ENCODE results near the gene ANKRD9.

ANKRD9 gene

DNA sequence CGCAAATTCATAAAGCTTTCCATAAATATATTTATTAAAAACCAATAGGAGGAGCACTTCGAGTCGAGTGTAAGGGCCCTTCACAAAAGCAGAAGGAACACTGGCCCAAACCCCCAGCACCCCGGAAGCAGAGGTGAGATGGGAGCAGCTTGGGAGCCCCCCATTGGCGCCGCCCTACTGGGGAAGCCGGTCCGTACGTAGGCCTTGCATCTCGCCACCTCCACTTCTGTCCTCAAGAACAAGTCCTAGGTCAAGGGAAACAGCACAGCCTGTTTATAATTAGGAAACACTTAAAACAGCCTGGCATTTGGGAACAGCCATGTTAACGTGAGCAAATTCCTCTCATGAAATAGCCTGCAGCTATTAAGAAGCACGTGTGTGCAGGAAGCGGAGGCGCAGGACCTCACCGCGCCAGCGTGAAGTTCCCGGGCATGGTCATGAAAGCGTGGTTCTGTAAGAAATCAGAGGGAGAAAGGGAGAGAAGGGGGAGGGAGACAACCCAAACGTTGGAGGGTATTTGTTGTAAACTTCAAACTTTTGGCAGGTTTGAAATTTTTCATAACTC, 7.7 kb downstream of the ANKRD9 start:
- peak overlapping the region; percentile 100 for H3K27ac ChIP-seq
- ChIA-PET CTCF (interaction anchor here (0.6 to 0.9 kb wide), 2 partner anchors 65 to 73 kb away, joined by 3 to 9 read pairs; no protein-coding TSS in a partner anchor), POLR2A (ENCODE audit: low non-redundant PET) (no interaction called here)
- TF ChIP-seq, protein P1, sequence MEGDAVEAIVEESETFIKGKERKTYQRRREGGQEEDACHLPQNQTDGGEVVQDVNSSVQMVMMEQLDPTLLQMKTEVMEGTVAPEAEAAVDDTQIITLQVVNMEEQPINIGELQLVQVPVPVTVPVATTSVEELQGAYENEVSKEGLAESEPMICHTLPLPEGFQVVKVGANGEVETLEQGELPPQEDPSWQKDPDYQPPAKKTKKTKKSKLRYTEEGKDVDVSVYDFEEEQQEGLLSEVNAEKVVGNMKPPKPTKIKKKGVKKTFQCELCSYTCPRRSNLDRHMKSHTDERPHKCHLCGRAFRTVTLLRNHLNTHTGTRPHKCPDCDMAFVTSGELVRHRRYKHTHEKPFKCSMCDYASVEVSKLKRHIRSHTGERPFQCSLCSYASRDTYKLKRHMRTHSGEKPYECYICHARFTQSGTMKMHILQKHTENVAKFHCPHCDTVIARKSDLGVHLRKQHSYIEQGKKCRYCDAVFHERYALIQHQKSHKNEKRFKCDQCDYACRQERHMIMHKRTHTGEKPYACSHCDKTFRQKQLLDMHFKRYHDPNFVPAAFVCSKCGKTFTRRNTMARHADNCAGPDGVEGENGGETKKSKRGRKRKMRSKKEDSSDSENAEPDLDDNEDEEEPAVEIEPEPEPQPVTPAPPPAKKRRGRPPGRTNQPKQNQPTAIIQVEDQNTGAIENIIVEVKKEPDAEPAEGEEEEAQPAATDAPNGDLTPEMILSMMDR (conservative IDR thresholded peaks at IDR 0.05; ENCODE audit: low read depth): no peak
- DNase-seq (ENCODE audit: low spot score): no peak

- H3K27ac ChIP-seq: peak overlapping the region; percentile 100
- POLR2A ChIA-PET (ENCODE audit: low non-redundant PET): no interaction called here
- TF ChIP-seq, protein P1 (conservative IDR thresholded peaks at IDR 0.05; ENCODE audit: low read depth): no peak
- CTCF ChIA-PET: interaction anchor here (0.6 to 1.8 kb wide), 4 partner anchors 7 to 1010 kb away, joined by 3 to 8 read pairs (median 4); no protein-coding TSS in a partner anchor
- DNase-seq (ENCODE audit: low spot score): no peak
These were observed 8.9 kb downstream of the ANKRD9 start for GRCh38 chr14:102500713-102501112.

- ChIA-PET CTCF (interaction anchor here (0.6 to 1.8 kb wide), 4 partner anchors 8 to 1010 kb away, joined by 3 to 8 read pairs (median 4); no protein-coding TSS in a partner anchor), POLR2A (ENCODE audit: low non-redundant PET) (no interaction called here)
- peak; percentile 85 for DNase-seq (ENCODE audit: low spot score)
- TF ChIP-seq, protein P1 (conservative IDR thresholded peaks at IDR 0.05; ENCODE audit: low read depth): no peak
- H3K27ac ChIP-seq: peak overlapping the region; percentile 100
These were observed 9.4 kb downstream of the ANKRD9 start for GRCh38 chr14:102500158-102500662.

DNA sequence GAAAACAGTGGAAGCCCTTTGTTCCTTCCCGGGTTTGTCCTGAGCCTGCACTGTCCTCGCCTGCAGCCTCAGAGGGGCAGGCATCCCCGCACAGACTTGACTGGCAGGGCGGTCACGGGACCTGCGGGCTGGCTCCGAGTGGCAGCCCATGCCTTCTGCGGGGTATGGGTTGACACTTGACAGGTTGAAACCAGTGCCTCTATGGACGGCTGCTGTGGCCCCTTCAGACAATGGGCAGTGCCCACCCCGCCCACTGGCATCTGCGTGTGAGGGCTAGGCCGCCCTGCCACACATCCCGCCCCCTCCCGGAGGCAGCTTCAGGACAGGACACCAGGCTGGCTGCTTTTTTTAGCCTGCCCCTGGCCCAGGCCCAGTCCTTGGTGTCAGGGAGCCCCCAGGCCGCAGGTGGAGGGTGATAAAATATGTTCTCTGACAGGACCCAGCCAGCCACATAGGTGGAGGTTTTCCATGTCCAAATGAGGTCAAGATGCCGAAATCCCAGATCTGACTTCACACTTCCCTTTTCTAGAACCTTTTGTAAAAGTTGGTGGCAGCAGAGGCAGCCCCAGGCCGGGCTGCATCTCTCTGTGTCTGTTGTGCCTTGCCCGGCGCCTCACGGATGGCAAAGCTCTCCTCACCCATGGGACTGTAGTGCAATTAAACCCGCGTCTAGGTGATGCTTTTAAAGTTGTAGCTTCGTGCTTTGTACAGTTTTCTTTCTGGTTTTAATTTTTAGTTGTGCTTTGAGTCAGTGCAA, 10.0 kb downstream of the ANKRD9 start:
- CTCF ChIA-PET: interaction anchor here (0.5 to 1.8 kb wide), 3 partner anchors 9 to 338 kb away, joined by 3 to 8 read pairs (median 3); no protein-coding TSS in a partner anchor
- H3K27ac ChIP-seq: peak overlapping the region; percentile 100
- POLR2A ChIA-PET (ENCODE audit: low non-redundant PET): no interaction called here
- TF ChIP-seq, protein P1 (conservative IDR thresholded peaks at IDR 0.05; ENCODE audit: low read depth): no peak
- DNase-seq (ENCODE audit: low spot score): no peak

GRCh38 chr14:102498678-102499265, 10.8 kb downstream of the ANKRD9 start:
- peak overlapping the region; percentile 100 for H3K27ac ChIP-seq
- ChIA-PET POLR2A (ENCODE audit: low non-redundant PET) (no interaction called here), CTCF (interaction anchor here (0.5 to 1.8 kb wide), 3 partner anchors 9 to 337 kb away, joined by 3 to 8 read pairs (median 6); no protein-coding TSS in a partner anchor)
- DNase-seq (ENCODE audit: low spot score): no peak
- TF ChIP-seq, protein P1 (conservative IDR thresholded peaks at IDR 0.05; ENCODE audit: low read depth): no peak

- CTCF ChIA-PET: interaction anchor here (1.4 kb wide), 1 partner anchor 61 kb away, joined by 6 read pairs; no protein-coding TSS in a partner anchor
- H3K27ac ChIP-seq: peak overlapping the region; percentile 100
- no peak for DNase-seq (ENCODE audit: low spot score)
- TF ChIP-seq, protein P1 (conservative IDR thresholded peaks at IDR 0.05; ENCODE audit: low read depth): no peak
- POLR2A ChIA-PET (ENCODE audit: low non-redundant PET): no interaction called here
These were observed 11.4 kb downstream of the ANKRD9 start for GRCh38 chr14:102497998-102498677.
